Cardiac fibroblast (primary cell): ENCODE measurements around the gene EEFSEC.

ENCODE experiments used
- DNase-seq, 2 donors: peaks; one replicate each; pipeline versions ENCODE4 v3.0.0 to v3.0.0-alpha.2; 2010; ENCODE audit warnings: low read depth in 2 of 2
- H3K4me3 ChIP-seq, 2 donors: replicated peaks in 1 of 2; 1 replicate in 1 of 2; 2 replicates in 1 of 2; pipeline ENCODE4 v1.5.1; 2011; ENCODE audit warnings: low read depth in 2 of 2, low read length in 2 of 2, mild to moderate bottlenecking in 2 of 2, moderate library complexity in 1 of 2
- CTCF ChIP-seq: IDR thresholded peaks from one replicate; pipeline ENCODE4 v1.5.1; 2011; ENCODE audit warnings: low read depth, mild to moderate bottlenecking, low read length, inconsistent platforms

EEFSEC gene

GRCh38 chr3:128402998-128403397, 249.7 kb downstream of the EEFSEC start:
- DNase-seq = no peak
- no peak overlapping the region for H3K4me3 ChIP-seq
- TF ChIP-seq CTCF = no peak

GRCh38 chr3:128404276-128405068, 251.2 kb downstream of the EEFSEC start:
- no peak for DNase-seq
- no peak overlapping the region for H3K4me3 ChIP-seq
- TF ChIP-seq CTCF = no peak

- DNase-seq = no peak
- H3K4me3 ChIP-seq = no peak overlapping the region
- no peak for TF ChIP-seq CTCF
These were observed 252.4 kb downstream of the EEFSEC start for GRCh38 chr3:128405554-128406277.

- no peak overlapping the region for H3K4me3 ChIP-seq
- no peak for DNase-seq
- TF ChIP-seq CTCF = no peak
These were observed 254.0 kb downstream of the EEFSEC start for GRCh38 chr3:128407247-128407646.

GRCh38 chr3:128408012-128408692, 254.9 kb downstream of the EEFSEC start:
- no peak for DNase-seq
- no peak overlapping the region for H3K4me3 ChIP-seq
- no peak for TF ChIP-seq CTCF

- no peak overlapping the region for H3K4me3 ChIP-seq
- DNase-seq = no peak
- TF ChIP-seq CTCF = no peak
These were observed 255.7 kb downstream of the EEFSEC start for GRCh38 chr3:128408693-128409623.
